ENCODE measurements around the gene SNORC.

Gene SNORC

GRCh38 chr2:232870766-232871371 is 805 bp downstream of the SNORC start:
- H3K27me3 ChIP-seq (ENCODE audit: control insufficient read depth, insufficient read depth, low read length) = peaks cover 9% of the 10 kb centered on the region
- no peak overlapping the region for H3K4me3 ChIP-seq (ENCODE audit: low read depth, low read length)
- H3K9me3 ChIP-seq (ENCODE audit: control insufficient read depth, insufficient read depth, low read length) = no peaks in the 10 kb centered on the region
- no peaks in the 10 kb centered on the region for H3K36me3 ChIP-seq (ENCODE audit: control insufficient read depth, insufficient read depth, low read length)
- H3K4me1 ChIP-seq (ENCODE audit: control insufficient read depth, insufficient read depth, low read length) = no peaks in the 10 kb centered on the region
- H3K9ac ChIP-seq (ENCODE audit: low read depth, low read length) = no peak overlapping the region

GRCh38 chr2:232871418-232871834 is 1.4 kb downstream of the SNORC start:
- H3K36me3 ChIP-seq (ENCODE audit: control insufficient read depth, insufficient read depth, low read length) = no peaks in the 10 kb centered on the region
- no peak overlapping the region for H3K4me3 ChIP-seq (ENCODE audit: low read depth, low read length)
- H3K9ac ChIP-seq (ENCODE audit: low read depth, low read length) = no peak overlapping the region
- no peaks in the 10 kb centered on the region for H3K4me1 ChIP-seq (ENCODE audit: control insufficient read depth, insufficient read depth, low read length)
- H3K27me3 ChIP-seq (ENCODE audit: control insufficient read depth, insufficient read depth, low read length) = peaks cover 9% of the 10 kb centered on the region
- H3K9me3 ChIP-seq (ENCODE audit: control insufficient read depth, insufficient read depth, low read length) = no peaks in the 10 kb centered on the region

- Histone ChIP-seq H3K9ac (ENCODE audit: low read depth, low read length) (no peak overlapping the region), H3K36me3 (ENCODE audit: control insufficient read depth, insufficient read depth, low read length) (no peaks in the 10 kb centered on the region), H3K4me1 (ENCODE audit: control insufficient read depth, insufficient read depth, low read length) (no peaks in the 10 kb centered on the region), H3K4me3 (ENCODE audit: low read depth, low read length) (no peak overlapping the region), H3K27me3 (ENCODE audit: control insufficient read depth, insufficient read depth, low read length) (peaks cover 11% of the 10 kb centered on the region), H3K9me3 (ENCODE audit: control insufficient read depth, insufficient read depth, low read length) (no peaks in the 10 kb centered on the region)
These were observed 2.0 kb downstream of the SNORC start for GRCh38 chr2:232871835-232872736.

- H3K4me1 ChIP-seq (ENCODE audit: control insufficient read depth, insufficient read depth, low read length) = no peaks in the 10 kb centered on the region
- H3K4me3 ChIP-seq (ENCODE audit: low read depth, low read length) = no peak overlapping the region
- no peak overlapping the region for H3K9ac ChIP-seq (ENCODE audit: low read depth, low read length)
- H3K9me3 ChIP-seq (ENCODE audit: control insufficient read depth, insufficient read depth, low read length) = no peaks in the 10 kb centered on the region
- H3K36me3 ChIP-seq (ENCODE audit: control insufficient read depth, insufficient read depth, low read length) = no peaks in the 10 kb centered on the region
- H3K27me3 ChIP-seq (ENCODE audit: control insufficient read depth, insufficient read depth, low read length) = peaks cover 18% of the 10 kb centered on the region
These were observed 2.8 kb downstream of the SNORC start for GRCh38 chr2:232872826-232873225.

- H3K36me3 ChIP-seq (ENCODE audit: control insufficient read depth, insufficient read depth, low read length) = no peaks in the 10 kb centered on the region
- peaks cover 23% of the 10 kb centered on the region for H3K27me3 ChIP-seq (ENCODE audit: control insufficient read depth, insufficient read depth, low read length)
- no peak overlapping the region for H3K4me3 ChIP-seq (ENCODE audit: low read depth, low read length)
- H3K4me1 ChIP-seq (ENCODE audit: control insufficient read depth, insufficient read depth, low read length) = no peaks in the 10 kb centered on the region
- no peak overlapping the region for H3K9ac ChIP-seq (ENCODE audit: low read depth, low read length)
- H3K9me3 ChIP-seq (ENCODE audit: control insufficient read depth, insufficient read depth, low read length) = no peaks in the 10 kb centered on the region
These were observed 3.3 kb downstream of the SNORC start for GRCh38 chr2:232873292-232873908.

GRCh38 chr2:232873909-232874641 is 4.0 kb downstream of the SNORC start:
- no peaks in the 10 kb centered on the region for H3K9me3 ChIP-seq (ENCODE audit: control insufficient read depth, insufficient read depth, low read length)
- no peak overlapping the region for H3K4me3 ChIP-seq (ENCODE audit: low read depth, low read length)
- no peak overlapping the region for H3K9ac ChIP-seq (ENCODE audit: low read depth, low read length)
- H3K4me1 ChIP-seq (ENCODE audit: control insufficient read depth, insufficient read depth, low read length) = no peaks in the 10 kb centered on the region
- no peaks in the 10 kb centered on the region for H3K36me3 ChIP-seq (ENCODE audit: control insufficient read depth, insufficient read depth, low read length)
- H3K27me3 ChIP-seq (ENCODE audit: control insufficient read depth, insufficient read depth, low read length) = peaks cover 24% of the 10 kb centered on the region

GRCh38 chr2:232874677-232875223 is 4.7 kb downstream of the SNORC start:
- H3K9me3 ChIP-seq (ENCODE audit: control insufficient read depth, insufficient read depth, low read length) = no peaks in the 10 kb centered on the region
- H3K9ac ChIP-seq (ENCODE audit: low read depth, low read length) = no peak overlapping the region
- no peaks in the 10 kb centered on the region for H3K4me1 ChIP-seq (ENCODE audit: control insufficient read depth, insufficient read depth, low read length)
- no peaks in the 10 kb centered on the region for H3K36me3 ChIP-seq (ENCODE audit: control insufficient read depth, insufficient read depth, low read length)
- H3K4me3 ChIP-seq (ENCODE audit: low read depth, low read length) = no peak overlapping the region
- H3K27me3 ChIP-seq (ENCODE audit: control insufficient read depth, insufficient read depth, low read length) = peaks cover 24% of the 10 kb centered on the region

- no peaks in the 10 kb centered on the region for H3K4me1 ChIP-seq (ENCODE audit: control insufficient read depth, insufficient read depth, low read length)
- H3K27me3 ChIP-seq (ENCODE audit: control insufficient read depth, insufficient read depth, low read length) = peaks cover 24% of the 10 kb centered on the region
- H3K9me3 ChIP-seq (ENCODE audit: control insufficient read depth, insufficient read depth, low read length) = no peaks in the 10 kb centered on the region
- peak overlapping the region; percentile 32 for H3K4me3 ChIP-seq (ENCODE audit: low read depth, low read length)
- H3K36me3 ChIP-seq (ENCODE audit: control insufficient read depth, insufficient read depth, low read length) = no peaks in the 10 kb centered on the region
- no peak overlapping the region for H3K9ac ChIP-seq (ENCODE audit: low read depth, low read length)
These were observed 5.4 kb downstream of the SNORC start for GRCh38 chr2:232875256-232876121.

- Histone ChIP-seq H3K27me3 (ENCODE audit: control insufficient read depth, insufficient read depth, low read length) (peaks cover 24% of the 10 kb centered on the region), H3K4me3 (ENCODE audit: low read depth, low read length) (peak overlapping the region; percentile 59)
These were observed 6.3 kb downstream of the SNORC start for GRCh38 chr2:232876161-232876977.

GRCh38 chr2:232876978-232877441 is 6.9 kb downstream of the SNORC start:
- H3K27me3 ChIP-seq (ENCODE audit: control insufficient read depth, insufficient read depth, low read length) = peaks cover 24% of the 10 kb centered on the region
- peak overlapping the region; percentile 24 for H3K9ac ChIP-seq (ENCODE audit: low read depth, low read length)
- H3K36me3 ChIP-seq (ENCODE audit: control insufficient read depth, insufficient read depth, low read length) = no peaks in the 10 kb centered on the region
- H3K4me3 ChIP-seq (ENCODE audit: low read depth, low read length) = peak overlapping the region; percentile 59
- no peaks in the 10 kb centered on the region for H3K4me1 ChIP-seq (ENCODE audit: control insufficient read depth, insufficient read depth, low read length)
- no peaks in the 10 kb centered on the region for H3K9me3 ChIP-seq (ENCODE audit: control insufficient read depth, insufficient read depth, low read length)

More at GRCh38 chr2:232876161-232876977, 6.3 kb downstream of the SNORC start:
- Histone ChIP-seq H3K36me3 (ENCODE audit: control insufficient read depth, insufficient read depth, low read length) (no peaks in the 10 kb centered on the region), H3K4me1 (ENCODE audit: control insufficient read depth, insufficient read depth, low read length) (no peaks in the 10 kb centered on the region), H3K9ac (ENCODE audit: low read depth, low read length) (peak overlapping the region; percentile 24), H3K9me3 (ENCODE audit: control insufficient read depth, insufficient read depth, low read length) (no peaks in the 10 kb centered on the region)

Data from iPS-15b (cell line).